Tibial nerve (tissue), 4 donors: ENCODE data around the gene TNRC6A. TPM values are rescaled to one million over a fixed set of nuclear protein-coding genes. Genes with fewer than 3 reads are reported as not detected.

ENCODE experiments used
- DNase-seq, 2 donors: peaks; one replicate each; pipeline ENCODE4 v3.0.0-alpha.2; 2019; ENCODE audit warnings: low spot score in 2 of 2
- H3K27ac ChIP-seq, 4 donors: fragments of 200-600 bp; sonication (generic) in 3 of 4; one replicate each; pipeline ENCODE4 v1.5.1; 2017 to 2019; ENCODE audit warnings: mild to moderate bottlenecking in 1 of 4
- H3K27me3 ChIP-seq, 2 donors: fragments of 200-600 bp; sonication (generic) in 1 of 2; one replicate each; pipeline versions ENCODE4 v1.5.1 to v1.6.0; 2017 to 2019
- H3K36me3 ChIP-seq, 3 donors: fragments of 200-600 bp; sonication (generic); one replicate each; pipeline ENCODE4 v1.5.1; 2018 to 2019
- H3K4me1 ChIP-seq, 4 donors: fragments of 200-600 bp; sonication (generic) in 3 of 4; one replicate each; pipeline ENCODE4 v1.5.1; 2017 to 2019
- H3K4me3 ChIP-seq, 4 donors: fragments of 200-600 bp; sonication (generic) in 3 of 4; one replicate each; pipeline ENCODE4 v1.5.1; 2017 to 2019; ENCODE audit warnings: mild to moderate bottlenecking in 1 of 4, moderate library complexity in 1 of 4
- H3K9me3 ChIP-seq, 4 donors: fragments of 200-600 bp; sonication (generic) in 3 of 4; one replicate each; pipeline ENCODE4 v1.5.1; 2017 to 2019
- EP300 ChIP-seq, 2 donors: sonication (generic); formaldehyde crosslinking; IDR thresholded peaks; one replicate each; pipeline ENCODE4 v1.6.1; 2017; ENCODE audit warnings: antibody characterized with exemption in 2 of 2, mild to moderate bottlenecking in 1 of 2
- POLR2A ChIP-seq, 2 donors: fragments of 450-650 bp; IDR thresholded peaks; one replicate each; pipeline ENCODE4 v1.6.1; 2017; ENCODE audit warnings: antibody characterized with exemption in 2 of 2, mild to moderate bottlenecking in 2 of 2, moderate library complexity in 2 of 2
- WGBS, 2 donors: methylation state at CpG; one replicate each; pipeline ENCODE4 v1.1.5; 2018; 5-methylcytosine and 5-hydroxymethylcytosine counted together
- total RNA-seq, 4 donors: library from RNA; depleted of rRNA; stranded (reverse); fragments of >200 nt; gene quantifications; one replicate each; pipeline ENCODE4 v1.1.0, GENCODE V29; 2016
- TF ChIP-seq, protein P1 (sequence below), 5 experiments: fragments of 200-600 bp in 3 of 5; fragments of 450-650 bp in 2 of 5; sonication (generic) in 3 of 5; IDR thresholded peaks; one replicate each; pipeline ENCODE4 v1.5.1; 2016 to 2019; ENCODE audit warnings: antibody characterized with exemption in 5 of 5, mild to moderate bottlenecking in 3 of 5, moderate library complexity in 2 of 5

TNRC6A gene
- total RNA-seq, 4 donors from 2014 or later, result 47.7 to 74.5 (median 59.6) TPM

DNA sequence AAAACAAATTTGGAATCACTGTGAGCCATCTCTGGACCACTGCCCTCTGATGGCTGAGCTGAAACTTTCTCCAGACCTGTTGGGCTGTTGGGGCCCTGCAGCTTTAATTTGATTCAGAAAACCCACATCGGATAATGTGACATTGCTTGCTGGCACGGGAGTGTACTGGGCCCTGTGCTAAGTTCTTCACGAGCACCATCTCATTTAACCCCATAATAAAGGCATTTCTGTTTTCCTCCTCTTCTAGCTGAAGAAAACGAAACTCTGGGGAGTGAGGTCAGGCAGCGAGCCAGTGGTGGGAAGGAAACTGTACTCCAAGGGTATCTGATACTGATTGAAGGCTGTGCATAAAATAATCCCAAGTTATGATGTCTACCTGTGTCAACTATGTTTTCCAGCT lies 34.5 kb upstream of the TNRC6A start:
- H3K4me1 ChIP-seq, result peaks cover 0 to 6% (median 0%) of the 10 kb centered on the region in 4 donors
- WGBS, 2 donors, result 16 to 23% methylated on average over 5 of the region's 5 CpGs
- no peaks in the 10 kb centered on the region for H3K27me3 ChIP-seq
- H3K36me3 ChIP-seq, result no peaks in the 10 kb centered on the region
- H3K9me3 ChIP-seq, result no peaks in the 10 kb centered on the region
- no peak for DNase-seq
- TF ChIP-seq POLR2A (IDR thresholded peaks at IDR 0.05) (no peak), EP300 (IDR thresholded peaks at IDR 0.05) (no peak)
- TF ChIP-seq, protein P1, sequence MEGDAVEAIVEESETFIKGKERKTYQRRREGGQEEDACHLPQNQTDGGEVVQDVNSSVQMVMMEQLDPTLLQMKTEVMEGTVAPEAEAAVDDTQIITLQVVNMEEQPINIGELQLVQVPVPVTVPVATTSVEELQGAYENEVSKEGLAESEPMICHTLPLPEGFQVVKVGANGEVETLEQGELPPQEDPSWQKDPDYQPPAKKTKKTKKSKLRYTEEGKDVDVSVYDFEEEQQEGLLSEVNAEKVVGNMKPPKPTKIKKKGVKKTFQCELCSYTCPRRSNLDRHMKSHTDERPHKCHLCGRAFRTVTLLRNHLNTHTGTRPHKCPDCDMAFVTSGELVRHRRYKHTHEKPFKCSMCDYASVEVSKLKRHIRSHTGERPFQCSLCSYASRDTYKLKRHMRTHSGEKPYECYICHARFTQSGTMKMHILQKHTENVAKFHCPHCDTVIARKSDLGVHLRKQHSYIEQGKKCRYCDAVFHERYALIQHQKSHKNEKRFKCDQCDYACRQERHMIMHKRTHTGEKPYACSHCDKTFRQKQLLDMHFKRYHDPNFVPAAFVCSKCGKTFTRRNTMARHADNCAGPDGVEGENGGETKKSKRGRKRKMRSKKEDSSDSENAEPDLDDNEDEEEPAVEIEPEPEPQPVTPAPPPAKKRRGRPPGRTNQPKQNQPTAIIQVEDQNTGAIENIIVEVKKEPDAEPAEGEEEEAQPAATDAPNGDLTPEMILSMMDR (IDR thresholded peaks at IDR 0.05), result no peak
- no peak overlapping the region for H3K27ac ChIP-seq
- H3K4me3 ChIP-seq, result no peak overlapping the region

DNA sequence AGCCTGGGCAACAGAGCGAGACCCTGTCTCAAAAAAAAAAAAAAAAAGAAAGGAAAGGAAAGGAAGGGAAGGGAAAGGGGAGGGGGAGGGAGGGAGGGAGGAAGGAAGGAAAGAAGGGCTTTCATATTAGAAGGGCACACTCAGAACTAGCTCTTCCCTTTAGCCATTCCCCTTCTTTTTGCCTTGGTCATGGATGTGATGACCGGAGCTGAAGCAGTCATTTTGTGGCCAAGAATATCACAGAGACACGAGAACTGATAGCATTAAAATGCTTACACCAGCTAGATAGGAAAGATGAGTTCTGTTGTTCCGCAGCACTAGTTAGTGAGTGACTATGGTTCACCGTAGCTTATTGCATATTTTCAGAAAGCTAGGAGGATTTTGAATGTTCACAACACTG lies 32.8 kb upstream of the TNRC6A start:
- no peak for DNase-seq
- H3K36me3 ChIP-seq, result no peaks in the 10 kb centered on the region
- TF ChIP-seq EP300 (IDR thresholded peaks at IDR 0.05), result no peak
- TF ChIP-seq, protein P1 (IDR thresholded peaks at IDR 0.05), result no peak
- H3K27ac ChIP-seq, result no peak overlapping the region
- 76 to 98% methylated on average over 5 of the region's 5 CpGs for WGBS, 2 donors
- H3K4me3 ChIP-seq, result no peak overlapping the region
- no peaks in the 10 kb centered on the region for H3K9me3 ChIP-seq
- H3K27me3 ChIP-seq, result no peaks in the 10 kb centered on the region
- H3K4me1 ChIP-seq, result peaks cover 0 to 22% (median 6%) of the 10 kb centered on the region in 4 donors

DNA sequence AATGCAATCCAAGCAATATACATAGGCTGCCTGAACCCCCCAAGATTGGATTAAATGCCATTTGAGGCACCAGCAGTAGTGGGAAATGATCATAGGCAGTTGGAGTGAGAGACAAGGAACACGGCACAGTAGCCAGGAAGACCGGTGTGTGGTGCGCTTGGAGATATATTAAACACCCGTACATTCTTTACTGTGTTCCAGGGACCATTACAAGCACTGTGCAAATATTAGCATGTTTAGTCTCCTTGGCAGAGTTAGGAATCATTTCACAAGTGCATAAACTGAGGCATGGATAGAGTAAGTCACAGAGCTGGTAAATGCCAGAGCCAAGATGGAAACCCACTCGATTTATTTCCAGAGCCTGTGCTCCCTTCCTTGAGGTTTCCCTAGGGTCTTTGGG lies 31.1 kb upstream of the TNRC6A start:
- Histone ChIP-seq H3K36me3 (no peaks in the 10 kb centered on the region), H3K27me3 (no peaks in the 10 kb centered on the region), H3K4me3 (no peak overlapping the region), H3K4me1 (peaks cover 0 to 34% (median 10%) of the 10 kb centered on the region in 4 donors), H3K9me3 (no peaks in the 10 kb centered on the region), H3K27ac (peak overlapping the region in 1 of 4 donors; percentile 0)
- no peak for TF ChIP-seq POLR2A (IDR thresholded peaks at IDR 0.05)
- TF ChIP-seq, protein P1 (IDR thresholded peaks at IDR 0.05), result no peak
- no peak for TF ChIP-seq EP300 (IDR thresholded peaks at IDR 0.05)
- DNase-seq, result no peak
- 83 to 88% methylated on average over 5 of the region's 5 CpGs for WGBS, 2 donors

DNA sequence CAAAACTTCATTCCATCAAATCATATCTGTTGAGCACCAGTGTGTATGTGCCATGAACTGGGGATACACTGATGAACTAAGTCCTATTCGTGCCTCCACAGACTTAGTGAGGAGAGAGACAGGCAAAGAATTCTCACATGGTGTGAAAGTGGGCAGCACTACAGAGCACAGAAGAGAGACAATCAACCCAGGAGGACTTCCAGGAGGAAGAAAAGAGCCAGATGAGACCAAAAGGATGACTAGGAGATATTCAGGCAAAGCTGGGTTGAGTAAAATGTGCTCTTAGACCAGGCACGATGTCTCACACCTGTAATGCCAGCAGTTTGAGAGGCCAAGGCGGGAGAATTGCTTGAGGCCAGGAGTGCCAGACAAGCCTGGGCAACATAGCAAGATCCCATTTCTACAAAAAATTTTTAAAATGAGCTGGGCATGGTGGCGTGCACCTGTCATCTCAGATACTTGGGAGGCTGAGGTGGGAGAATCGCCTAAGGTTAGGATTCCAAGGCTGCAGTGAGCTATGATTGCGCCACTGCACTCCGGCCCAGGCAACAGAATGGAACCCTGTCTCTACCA lies 30.2 kb upstream of the TNRC6A start:
- 93 to 94% methylated on average over 7 of the region's 7 CpGs for WGBS, 2 donors

More for the DNA sequence above, 30.2 kb upstream of the TNRC6A start:
- DNase-seq, result no peak
- H3K27me3 ChIP-seq, result no peaks in the 10 kb centered on the region
- no peaks in the 10 kb centered on the region for H3K36me3 ChIP-seq
- no peaks in the 10 kb centered on the region for H3K9me3 ChIP-seq
- TF ChIP-seq, protein P1 (IDR thresholded peaks at IDR 0.05), result no peak
- TF ChIP-seq EP300 (IDR thresholded peaks at IDR 0.05) (no peak), POLR2A (IDR thresholded peaks at IDR 0.05) (no peak)
- peaks cover 0 to 34% (median 10%) of the 10 kb centered on the region in 4 donors for H3K4me1 ChIP-seq
- H3K27ac ChIP-seq, result peak overlapping the region in 2 of 4 donors; percentile 87 to 91
- no peak overlapping the region for H3K4me3 ChIP-seq
